Hematopoietic multipotent progenitor cell treated with erythropoietin and hydrocortisone succinate and interleukin-3 and kit ligand, for 6 days (in vitro differentiated cells): ENCODE measurements around the gene SORBS1.

ENCODE experiments used
- DNase-seq: peaks from one replicate; pipeline ENCODE4 v3.0.0-alpha.2; 2015

SORBS1 gene

GRCh38 chr10:95282107-95282506, 279.1 kb downstream of the SORBS1 start:
- no peak for DNase-seq

- DNase-seq = no peak
Observed at GRCh38 chr10:95281206-95281605, 280.0 kb downstream of the SORBS1 start.

- no peak for DNase-seq
Observed at GRCh38 chr10:95280637-95281036, 280.5 kb downstream of the SORBS1 start.

- DNase-seq = no peak
Observed at GRCh38 chr10:95279042-95279820, 281.9 kb downstream of the SORBS1 start.

- no peak for DNase-seq
Observed at GRCh38 chr10:95278061-95278988, 282.8 kb downstream of the SORBS1 start.

- DNase-seq = no peak
Observed at GRCh38 chr10:95277614-95278013, 283.6 kb downstream of the SORBS1 start.

- DNase-seq = no peak
Observed at GRCh38 chr10:95277201-95277570, 284.0 kb downstream of the SORBS1 start.

- DNase-seq = peak; percentile 92
Observed at GRCh38 chr10:95276367-95277200, 284.6 kb downstream of the SORBS1 start.

- no peak for DNase-seq
Observed at GRCh38 chr10:95275726-95276366, 285.3 kb downstream of the SORBS1 start.

- no peak for DNase-seq
Observed at GRCh38 chr10:95273393-95274312, 287.5 kb downstream of the SORBS1 start.

GRCh38 chr10:95268438-95268837, 292.7 kb downstream of the SORBS1 start:
- no peak for DNase-seq

- no peak for DNase-seq
Observed at GRCh38 chr10:95267251-95267650, 293.9 kb downstream of the SORBS1 start.

GRCh38 chr10:95266674-95267095, 294.5 kb downstream of the SORBS1 start:
- DNase-seq = peak; percentile 94

- DNase-seq = no peak
Observed at GRCh38 chr10:95265572-95265971, 295.6 kb downstream of the SORBS1 start.

- DNase-seq = no peak
Observed at GRCh38 chr10:95264227-95265051, 296.7 kb downstream of the SORBS1 start.

- no peak for DNase-seq
Observed at GRCh38 chr10:95263864-95264226, 297.3 kb downstream of the SORBS1 start.

- DNase-seq = no peak
Observed at GRCh38 chr10:95262763-95263518, 298.2 kb downstream of the SORBS1 start.

- DNase-seq = no peak
Observed at GRCh38 chr10:95261926-95262325, 299.2 kb downstream of the SORBS1 start.
